NCI-H2171 (cell line): ENCODE measurements around the gene TM4SF20.

Experiments
- DNase-seq: peaks from one replicate; lab custom pipeline; 2025; lab: John Stamatoyannopoulos, UW

TM4SF20 gene

GRCh38 chr2:227320305-227321094 is 58.6 kb downstream of the TM4SF20 start:
- DNase-seq, result no peak

- DNase-seq, result no peak
Measured at GRCh38 chr2:227317834-227318233, 61.3 kb downstream of the TM4SF20 start.

GRCh38 chr2:227313310-227313709 is 65.8 kb downstream of the TM4SF20 start:
- DNase-seq, result no peak

- no peak for DNase-seq
Measured at GRCh38 chr2:227312579-227312978, 66.5 kb downstream of the TM4SF20 start.
